Iris pigment epithelial cell (primary cell): ENCODE results near the gene TUT7.
A peak's percentile ranks its signal among the peaks of the same experiment; 100 is the strongest.
"Not testable (repeated sequence)": the region's sequence is repeated elsewhere in the genome, so short reads cannot be mapped to it uniquely, and the experiment has no call there.

ENCODE experiments used
- DNase-seq: peaks from one replicate; pipeline ENCODE4 v3.0.0-alpha.2; 2011; ENCODE audit warnings: low read depth

Gene TUT7

DNA sequence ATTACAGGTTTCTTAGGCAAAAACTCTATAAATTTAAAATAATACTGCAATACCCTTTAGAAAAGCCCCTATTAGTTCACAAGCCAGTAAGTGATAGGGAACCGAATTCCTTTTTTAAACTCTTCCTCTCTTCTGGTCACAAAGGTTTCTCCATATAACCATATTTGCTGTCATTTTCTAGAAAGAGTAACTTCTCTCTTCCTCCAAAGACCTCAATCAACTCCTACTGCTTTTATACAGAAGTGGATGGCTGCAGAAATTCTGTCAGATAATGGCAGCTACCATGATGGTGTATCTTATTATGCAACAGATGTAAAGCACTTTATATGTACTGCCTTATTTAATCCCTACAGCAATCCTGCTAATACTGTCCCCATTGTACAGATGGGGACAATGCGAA, 6.2 kb downstream of the TUT7 start:
- no peak for DNase-seq

GRCh38 chr9:86344818-86345217, 9.4 kb downstream of the TUT7 start:
- DNase-seq: no peak

DNA sequence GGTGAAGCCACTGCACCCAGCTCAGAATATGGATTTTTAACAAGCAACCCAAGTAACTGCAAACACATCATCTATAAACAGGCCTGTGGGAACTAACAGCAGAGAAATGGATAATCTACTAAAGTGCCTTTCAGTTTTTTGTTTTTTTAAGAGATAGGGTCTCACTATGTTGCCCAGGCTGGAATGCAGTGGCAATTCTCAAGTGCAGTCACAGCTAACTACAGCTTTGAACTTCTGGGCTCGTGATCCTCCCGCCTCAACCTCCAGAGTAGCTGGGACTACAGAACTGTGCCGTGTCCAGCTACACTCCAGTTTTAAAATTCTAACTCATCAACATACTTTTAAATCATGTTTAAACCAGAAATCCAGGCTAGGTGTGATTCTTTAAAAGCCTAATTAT, 11.9 kb downstream of the TUT7 start:
- no peak for DNase-seq

- DNase-seq: peak; percentile 55
These were observed 13.2 kb downstream of the TUT7 start for GRCh38 chr9:86341007-86341491.

GRCh38 chr9:86340356-86341006, 13.7 kb downstream of the TUT7 start:
- no peak for DNase-seq

- no peak for DNase-seq
These were observed 16.6 kb downstream of the TUT7 start for GRCh38 chr9:86337469-86338108.

- no peak for DNase-seq
These were observed 18.2 kb downstream of the TUT7 start for GRCh38 chr9:86336058-86336457.

GRCh38 chr9:86333651-86334050, 20.6 kb downstream of the TUT7 start:
- no peak for DNase-seq

DNA sequence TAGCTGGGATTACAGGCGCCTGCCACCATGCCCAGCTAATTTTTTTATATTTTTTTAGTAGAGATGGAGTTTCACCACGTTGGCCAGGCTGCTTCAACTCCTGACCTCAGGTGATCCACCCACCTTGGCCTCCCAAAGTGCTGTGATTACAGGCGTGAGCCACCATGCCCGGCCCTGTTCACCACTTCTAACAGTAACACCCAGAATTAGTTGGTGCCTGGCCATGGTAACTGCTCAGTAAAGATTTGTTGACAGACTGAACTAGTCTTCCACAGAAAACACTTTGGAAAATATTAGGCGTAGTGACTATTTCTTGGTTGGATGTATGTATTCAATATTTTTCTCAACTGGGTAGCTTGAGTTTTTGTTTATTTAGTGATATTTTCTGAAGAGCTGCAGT, 24.0 kb downstream of the TUT7 start:
- DNase-seq: no peak

DNA sequence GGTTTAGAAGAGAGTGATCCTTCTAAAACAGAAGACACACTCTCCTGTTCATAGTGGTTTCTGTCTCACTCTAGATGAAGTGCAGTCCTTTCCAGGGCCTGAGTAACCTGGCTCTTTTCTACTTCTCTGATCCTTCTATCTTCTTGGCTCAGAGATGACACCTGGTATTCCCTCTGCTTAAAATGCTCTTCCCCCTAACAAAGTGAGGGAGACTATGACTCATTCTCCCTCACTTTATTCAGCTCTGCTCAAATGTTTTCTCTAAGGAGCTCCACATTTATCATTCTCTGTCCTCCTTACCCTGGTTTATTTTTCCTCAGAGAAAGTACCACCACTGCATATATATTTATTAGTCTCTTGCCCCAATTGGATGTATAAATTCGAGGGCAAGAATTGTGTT, 24.6 kb downstream of the TUT7 start:
- DNase-seq: peak; percentile 16

DNA sequence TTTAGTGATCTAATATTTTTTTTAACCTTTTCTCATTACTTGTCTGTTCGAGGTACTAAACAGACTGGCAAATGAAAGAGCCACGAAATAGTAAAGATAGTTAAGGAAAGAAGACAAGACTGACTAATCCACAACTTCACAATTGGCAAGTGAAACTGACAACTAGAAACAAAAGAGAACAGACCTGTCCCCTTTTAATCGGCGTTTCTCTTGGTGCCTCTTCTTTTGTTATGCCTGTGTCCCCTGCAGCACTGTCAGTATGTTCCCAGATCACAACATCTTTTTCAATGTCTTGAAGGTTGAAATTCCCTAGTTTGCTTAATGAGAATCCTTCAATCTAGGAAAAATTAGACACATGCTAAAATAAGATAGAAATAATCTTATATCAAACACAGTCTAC, 26.1 kb downstream of the TUT7 start:
- no peak for DNase-seq

DNA sequence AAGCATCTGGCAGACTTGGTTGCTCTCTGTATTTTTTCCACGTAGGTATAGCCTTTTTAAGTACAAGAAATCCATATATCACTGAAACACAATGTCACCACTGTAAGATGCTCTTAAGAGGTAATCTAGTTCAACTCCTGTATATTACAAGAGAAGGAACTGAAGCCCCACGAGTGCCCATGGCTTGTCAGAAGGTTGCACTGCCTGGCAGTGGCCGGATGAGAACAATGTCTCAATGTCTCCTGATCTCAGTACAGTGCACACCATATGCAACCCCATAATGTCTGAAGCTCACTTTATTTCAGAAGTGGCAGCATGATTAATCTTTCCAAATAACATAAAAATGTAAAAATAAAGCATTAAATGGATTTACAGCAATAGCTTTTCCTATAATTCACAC, 27.7 kb downstream of the TUT7 start:
- no peak for DNase-seq

GRCh38 chr9:86324901-86325300, 29.3 kb downstream of the TUT7 start:
- DNase-seq: peak; percentile 72

GRCh38 chr9:86324308-86324707, 29.9 kb downstream of the TUT7 start:
- DNase-seq: peak; percentile 92

DNA sequence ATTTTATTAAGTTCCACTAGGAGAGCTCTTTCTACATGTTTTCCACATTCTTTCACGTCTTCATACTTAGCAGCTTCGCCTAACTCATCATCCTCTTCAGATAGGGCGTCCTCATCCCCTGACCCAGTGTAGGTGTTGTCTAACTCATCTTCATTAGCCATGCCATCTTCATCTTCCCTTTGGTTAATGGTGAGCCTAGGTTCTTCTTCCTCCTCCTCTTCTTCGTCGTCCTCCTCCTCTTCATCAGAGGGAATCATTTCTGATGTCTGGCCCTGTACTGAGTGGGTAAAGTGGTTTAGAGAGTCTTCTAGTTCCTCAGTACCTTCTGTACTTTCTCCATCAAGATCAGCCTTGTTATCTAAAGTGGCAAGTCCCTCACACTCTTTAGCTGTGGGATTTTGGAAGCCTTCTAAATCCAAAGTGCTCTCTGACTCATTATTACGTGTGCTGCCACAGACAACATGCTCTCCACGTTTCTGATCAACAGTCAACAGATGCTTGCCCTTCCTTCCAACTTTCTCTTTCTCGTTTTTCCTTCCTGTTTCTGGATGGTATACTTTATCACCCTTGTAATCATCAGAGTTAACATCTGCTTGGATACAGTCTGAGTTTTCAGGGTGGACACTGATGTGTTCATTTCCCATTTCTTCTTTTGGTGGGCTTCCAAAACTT, 31.1 kb downstream of the TUT7 start:
- DNase-seq: peak; percentile 95

GRCh38 chr9:86321373-86321772, 32.8 kb downstream of the TUT7 start:
- DNase-seq: peak; percentile 98

DNA sequence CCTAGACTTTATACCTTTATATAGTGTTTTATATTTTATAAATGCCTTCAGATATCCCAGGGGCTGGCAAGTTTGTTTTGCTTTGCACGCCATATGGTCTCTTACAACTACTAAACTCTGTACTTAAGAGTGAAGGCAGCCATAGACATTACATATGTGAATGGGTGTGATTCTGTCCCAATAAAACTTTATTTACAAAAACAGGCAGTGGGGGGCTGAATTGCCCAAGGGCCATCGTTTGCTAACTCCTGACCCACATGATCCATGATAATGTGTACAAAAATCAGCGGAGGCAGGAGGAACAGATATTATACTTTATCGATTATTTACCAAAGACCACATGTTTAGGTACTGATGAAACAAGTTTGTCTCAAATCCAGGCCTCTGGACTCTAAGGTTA, 36.0 kb downstream of the TUT7 start:
- no peak for DNase-seq

DNA sequence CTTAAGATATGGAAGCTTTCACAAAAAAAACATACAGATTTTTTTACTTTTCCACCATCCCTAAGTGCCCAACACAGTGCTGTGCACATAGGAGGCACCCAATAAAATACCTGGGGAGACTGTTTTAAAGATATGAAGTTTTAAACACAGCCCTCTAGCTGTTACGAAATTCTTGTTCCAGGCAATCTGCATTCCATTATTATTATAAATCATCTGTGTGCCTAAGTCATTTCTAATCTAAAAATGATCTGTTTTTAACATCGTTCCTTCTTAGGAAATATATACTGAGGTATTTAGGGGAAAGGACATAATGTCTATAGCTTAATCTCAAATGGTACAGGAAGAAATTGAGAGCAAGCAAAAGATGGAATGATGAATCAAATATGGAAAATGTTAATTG, 39.1 kb downstream of the TUT7 start:
- no peak for DNase-seq

DNA sequence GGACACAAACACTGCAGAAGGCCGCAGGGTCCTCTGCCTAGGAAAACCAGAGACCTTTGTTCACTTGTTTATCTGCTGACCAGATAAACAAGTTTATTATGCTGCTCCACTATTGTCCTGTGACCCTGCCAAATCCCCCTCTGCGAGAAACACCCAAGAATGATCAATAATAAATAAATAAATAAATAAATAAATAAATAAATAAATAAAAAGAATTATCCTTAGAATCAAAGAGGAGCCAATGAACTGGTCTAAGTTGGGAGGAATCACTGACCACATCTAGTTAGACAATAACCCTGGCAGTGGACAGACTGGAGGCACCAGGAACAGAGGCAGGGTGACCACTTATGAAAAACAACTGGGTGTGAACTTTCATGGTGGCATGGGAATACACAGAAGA, 41.3 kb downstream of the TUT7 start:
- not testable (repeated sequence) for DNase-seq

DNA sequence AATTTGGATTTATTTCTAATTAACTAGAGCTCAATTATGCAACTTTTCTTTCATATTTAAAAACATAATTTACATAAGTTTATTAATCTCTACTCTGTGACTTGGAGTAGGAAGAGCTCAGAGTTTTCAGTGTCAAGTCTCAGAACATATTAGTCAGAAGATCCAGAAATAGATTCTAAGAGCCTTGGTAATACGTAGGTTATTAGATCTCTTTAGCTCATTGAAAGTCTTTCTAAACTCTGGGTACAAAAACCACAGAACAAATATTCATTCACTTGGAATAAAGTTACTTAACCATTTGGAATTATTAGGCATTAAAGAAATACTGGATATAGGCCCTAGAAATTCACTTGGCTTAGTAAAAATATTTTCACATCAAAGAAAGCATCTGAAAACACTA, 45.5 kb downstream of the TUT7 start:
- peak; percentile 46 for DNase-seq

DNA sequence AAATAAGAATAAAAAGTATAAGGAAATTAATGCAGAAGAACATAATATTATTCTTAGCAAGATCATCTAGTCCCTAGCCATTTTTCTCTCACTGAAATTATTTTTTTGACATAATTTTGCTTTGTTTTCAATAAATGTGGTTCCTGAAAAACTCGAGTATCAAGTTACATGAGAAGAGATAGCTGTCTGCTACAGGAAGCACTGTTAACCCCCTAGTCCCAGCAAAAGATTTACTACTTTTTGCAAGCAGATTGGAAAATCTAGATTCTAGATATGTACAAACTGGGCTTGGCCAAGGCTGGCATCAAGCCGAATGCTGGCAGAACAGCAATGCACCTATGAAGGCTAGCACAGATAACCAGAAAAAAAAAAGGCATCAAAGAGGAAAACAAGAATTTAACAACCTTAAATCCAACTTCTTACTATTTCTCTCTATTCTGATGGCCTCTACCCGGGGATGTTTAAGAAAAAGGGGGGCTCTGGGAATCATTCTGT, 49.9 kb downstream of the TUT7 start:
- DNase-seq: peak; percentile 61

DNA sequence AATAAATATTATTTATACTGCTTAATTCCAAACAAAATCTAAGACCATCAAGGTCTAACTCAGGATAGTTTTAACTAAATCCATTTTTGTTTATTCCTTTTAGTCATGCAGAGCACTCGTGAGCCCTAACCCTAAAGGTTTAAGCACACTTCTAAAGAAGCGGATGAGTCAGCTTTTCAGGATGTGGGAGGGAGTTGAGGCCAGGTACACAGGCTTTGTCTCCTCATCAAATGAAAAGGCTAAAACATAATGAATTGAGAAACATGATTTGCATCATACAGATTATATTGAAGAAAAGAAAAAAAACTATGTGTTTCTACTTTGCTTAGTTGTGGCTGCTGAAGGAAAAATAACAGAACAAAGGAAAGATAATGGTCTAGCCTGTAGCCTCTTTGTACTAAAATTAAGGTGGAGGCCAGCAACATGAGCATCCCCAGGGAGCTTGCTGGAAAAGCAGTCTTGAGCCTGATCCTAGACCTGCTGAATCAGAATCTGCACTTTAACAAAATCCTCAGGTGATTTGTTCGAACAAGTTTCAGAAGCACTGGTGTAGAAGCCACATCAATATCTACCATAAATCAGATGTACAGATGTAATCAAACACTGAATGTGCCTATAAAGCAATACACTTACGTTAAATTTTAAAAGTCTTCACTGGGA, 50.8 kb downstream of the TUT7 start:
- peak; percentile 78 for DNase-seq

DNA sequence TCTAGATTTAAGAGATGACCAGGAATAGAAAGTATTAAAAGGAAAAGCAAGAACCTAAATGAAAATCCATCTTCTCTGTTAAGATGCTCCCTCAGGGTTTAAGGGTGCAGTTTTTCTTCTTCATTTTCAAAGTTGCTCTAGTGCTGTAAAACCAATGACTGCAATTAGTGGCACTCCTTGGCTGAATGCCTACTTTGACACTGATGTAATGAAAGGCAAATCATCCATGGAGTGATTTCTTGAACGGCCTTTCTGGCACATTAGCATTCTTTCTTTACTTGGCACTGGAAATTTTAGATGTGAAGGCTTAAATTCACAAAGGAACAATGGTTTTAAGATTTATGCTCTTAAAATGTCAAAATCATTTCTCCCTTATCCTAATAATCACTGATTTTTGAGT, 52.5 kb downstream of the TUT7 start:
- no peak for DNase-seq
